PC-3 (cell line): ENCODE data around the gene AP1AR.
"Not testable (repeated sequence)": the region's sequence is repeated elsewhere in the genome, so short reads cannot be mapped to it uniquely, and the experiment has no call there.

Experiments
- EZH2 ChIP-seq: fragments of 300-600 bp; sonication (generic); IDR thresholded peaks from one replicate; pipeline ENCODE4 v1.6.1; 2017; ENCODE audit warnings: antibody characterized with exemption, mild to moderate bottlenecking, low read length; ENCODE audit not compliant: unreplicated experiment
- EZH2phosphoT487 ChIP-seq: fragments of 300-600 bp; sonication (generic); IDR thresholded peaks from 2 replicates; pipeline ENCODE4 v1.6.1; 2018; ENCODE audit warnings: mild to moderate bottlenecking, antibody characterized with exemption, low read length, borderline replicate concordance
- TF ChIP-seq, protein P1 (sequence below): fragments of 300-600 bp; sonication (generic); conservative IDR thresholded peaks from 2 replicates; pipeline ENCODE4 v1.5.1; 2017; ENCODE audit warnings: antibody characterized with exemption, low read depth, mild to moderate bottlenecking, low read length

DNA sequence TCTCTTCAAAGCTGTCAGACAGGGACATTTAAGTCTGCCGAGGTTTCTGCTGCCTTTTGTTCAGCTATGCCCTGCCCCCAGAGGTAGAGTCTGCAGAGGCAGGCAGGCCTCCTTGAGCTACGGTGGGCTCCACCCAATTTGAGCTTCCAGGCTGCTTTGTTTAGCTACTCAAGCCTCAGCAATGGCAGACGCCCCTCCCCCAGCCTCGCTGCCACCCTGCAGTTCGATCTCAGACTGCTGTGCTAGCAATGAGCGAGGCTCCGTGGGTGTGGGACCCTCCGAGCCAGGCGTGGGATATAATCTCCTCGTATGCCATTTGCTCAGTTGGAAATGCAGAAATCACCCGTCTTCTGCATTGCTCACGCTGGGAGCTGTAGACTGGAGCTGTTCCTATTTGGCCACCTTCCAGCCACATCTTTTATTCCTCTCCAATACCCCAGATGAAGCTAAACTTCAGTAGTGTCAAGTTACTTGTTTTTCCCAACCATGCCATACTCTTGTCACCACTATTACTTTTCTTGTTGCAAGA lies 77.7 kb downstream of the AP1AR start:
- not testable (repeated sequence) for TF ChIP-seq EZH2phosphoT487, EZH2
- TF ChIP-seq, protein P1, sequence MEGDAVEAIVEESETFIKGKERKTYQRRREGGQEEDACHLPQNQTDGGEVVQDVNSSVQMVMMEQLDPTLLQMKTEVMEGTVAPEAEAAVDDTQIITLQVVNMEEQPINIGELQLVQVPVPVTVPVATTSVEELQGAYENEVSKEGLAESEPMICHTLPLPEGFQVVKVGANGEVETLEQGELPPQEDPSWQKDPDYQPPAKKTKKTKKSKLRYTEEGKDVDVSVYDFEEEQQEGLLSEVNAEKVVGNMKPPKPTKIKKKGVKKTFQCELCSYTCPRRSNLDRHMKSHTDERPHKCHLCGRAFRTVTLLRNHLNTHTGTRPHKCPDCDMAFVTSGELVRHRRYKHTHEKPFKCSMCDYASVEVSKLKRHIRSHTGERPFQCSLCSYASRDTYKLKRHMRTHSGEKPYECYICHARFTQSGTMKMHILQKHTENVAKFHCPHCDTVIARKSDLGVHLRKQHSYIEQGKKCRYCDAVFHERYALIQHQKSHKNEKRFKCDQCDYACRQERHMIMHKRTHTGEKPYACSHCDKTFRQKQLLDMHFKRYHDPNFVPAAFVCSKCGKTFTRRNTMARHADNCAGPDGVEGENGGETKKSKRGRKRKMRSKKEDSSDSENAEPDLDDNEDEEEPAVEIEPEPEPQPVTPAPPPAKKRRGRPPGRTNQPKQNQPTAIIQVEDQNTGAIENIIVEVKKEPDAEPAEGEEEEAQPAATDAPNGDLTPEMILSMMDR = not testable (repeated sequence)
